Transverse colon (tissue), 4 donors: ENCODE results near the gene TTC1. TPM values are rescaled to one million over a fixed set of nuclear protein-coding genes. Genes with fewer than 3 reads are reported as not detected.

Experiments used
- DNase-seq: peaks from one replicate; pipeline ENCODE4 v3.0.0-alpha.2; 2019
- H3K27ac ChIP-seq, 4 donors: fragments of 200-600 bp; sonication (generic); 2 replicates each; pipeline ENCODE4 v1.5.1; 2016 to 2018; ENCODE audit warnings: inconsistent platforms in 4 of 4
- H3K27me3 ChIP-seq: fragments of 200-600 bp; sonication (generic); 2 replicates; pipeline ENCODE4 v1.5.1; 2017; ENCODE audit warnings: inconsistent platforms
- H3K36me3 ChIP-seq, 4 donors: fragments of 200-600 bp; sonication (generic); 2 replicates each; pipeline ENCODE4 v1.5.1; 2017 to 2019; ENCODE audit warnings: inconsistent platforms in 4 of 4
- H3K4me1 ChIP-seq, 4 donors: fragments of 200-600 bp; sonication (generic); 2 replicates each; pipeline ENCODE4 v1.5.1; 2017 to 2020; ENCODE audit warnings: inconsistent platforms in 4 of 4
- H3K4me3 ChIP-seq, 4 donors: fragments of 200-600 bp; sonication (generic); 1 replicate in 1 of 4; 2 replicates in 3 of 4; pipeline versions ENCODE4 v1.5.1 to v1.6.1; 2017 to 2019; ENCODE audit warnings: inconsistent platforms in 4 of 4
- H3K9me3 ChIP-seq, 2 donors: fragments of 200-600 bp; sonication (generic); 2 replicates each; pipeline ENCODE4 v1.5.1; 2017 to 2019; ENCODE audit warnings: inconsistent platforms in 2 of 2
- CTCF ChIP-seq, 5 experiments: fragments of 200-600 bp in 3 of 5; fragments of 450-650 bp in 2 of 5; sonication (generic) in 3 of 5; IDR thresholded peaks; 1 replicate in 2 of 5; 2 replicates in 3 of 5; pipeline ENCODE4 v1.5.1; 2016 to 2017; ENCODE audit warnings: antibody characterized with exemption in 5 of 5, inconsistent platforms in 3 of 5, mild to moderate bottlenecking in 2 of 5, moderate library complexity in 1 of 5
- EP300 ChIP-seq: sonication (generic); formaldehyde crosslinking; IDR thresholded peaks from one replicate; pipeline ENCODE4 v1.6.1; 2017; ENCODE audit warnings: antibody characterized with exemption, low read depth
- POLR2A ChIP-seq: fragments of 450-650 bp; IDR thresholded peaks from one replicate; pipeline ENCODE4 v1.6.1; 2016; ENCODE audit warnings: antibody characterized with exemption, mild to moderate bottlenecking, moderate library complexity
- POLR2AphosphoS5 ChIP-seq, 3 donors: sonication (generic); formaldehyde crosslinking; IDR thresholded peaks; one replicate each; pipeline ENCODE4 v1.6.1; 2016; ENCODE audit warnings: antibody characterized with exemption in 3 of 3
- WGBS, 2 donors: methylation state at CpG; one replicate each; pipeline ENCODE4 v1.1.5; 2018; ENCODE audit warnings: low coverage in 1 of 2; 5-methylcytosine and 5-hydroxymethylcytosine counted together
- in situ Hi-C, 4 donors: fragments of 200-750 bp; cut with MboI; loops; one replicate each; pipeline versions ENCODE4 v1.15.0 to v1.15.1; 2017; ENCODE audit warnings: low sequenced_read_pairs in 3 of 4, low pct_ligation_motif_present in 1 of 4, low pct_unique_long_range_greater_than_20kb in 1 of 4
- intact Hi-C: fragments of 100-400 bp; cut with DNase I; formaldehyde crosslinking; loops from one replicate; pipeline ENCODE4 v1.15.1; 2023; ENCODE audit warnings: low total_unique reads
- total RNA-seq, 4 donors: library from RNA; depleted of rRNA; stranded (reverse); fragments of >200 nt; gene quantifications; one replicate each; pipeline ENCODE4 v1.1.0, GENCODE V29; 2016

TTC1 gene
- total RNA-seq, 4 donors from 2014 or later, result 5.8 to 42.2 (median 24.8) TPM

- no peak overlapping the region for H3K27ac ChIP-seq
- H3K4me1 ChIP-seq, result peaks cover 0 to 13% (median 3%) of the 10 kb centered on the region in 4 donors
- WGBS, 2 donors, result 88 to 91% methylated on average over 4 of the region's 4 CpGs
- H3K4me3 ChIP-seq, result no peak overlapping the region
- TF ChIP-seq POLR2A (no peak), CTCF (IDR thresholded peaks at IDR 0.05) (no peak), POLR2AphosphoS5 (IDR thresholded peaks at IDR 0.05) (no peak), EP300 (no peak)
- in situ Hi-C loops (no loop called here), intact Hi-C loops (no loop called here)
- H3K36me3 ChIP-seq, result peaks cover 0 to 26% (median 8%) of the 10 kb centered on the region in 4 donors
- DNase-seq, result no peak
- no peaks in the 10 kb centered on the region for H3K27me3 ChIP-seq
- H3K9me3 ChIP-seq, result no peaks in the 10 kb centered on the region
Measured at GRCh38 chr5:160033546-160034252, 24.8 kb downstream of the TTC1 start.

- in situ Hi-C loops (no loop called here), intact Hi-C loops (no loop called here)
- Histone ChIP-seq H3K4me3 (no peak overlapping the region), H3K27ac (no peak overlapping the region), H3K36me3 (peaks cover 0 to 29% (median 8%) of the 10 kb centered on the region in 4 donors), H3K9me3 (no peaks in the 10 kb centered on the region), H3K4me1 (peaks cover 0 to 9% (median 3%) of the 10 kb centered on the region in 4 donors), H3K27me3 (no peaks in the 10 kb centered on the region)
- no peak for DNase-seq
- TF ChIP-seq CTCF (IDR thresholded peaks at IDR 0.05) (no peak), EP300 (no peak), POLR2A (no peak), POLR2AphosphoS5 (IDR thresholded peaks at IDR 0.05) (no peak)
- WGBS, 2 donors, result 80 to 100% methylated on average over 1 of the region's 1 CpG
Measured at GRCh38 chr5:160036243-160036642, 27.3 kb downstream of the TTC1 start.

GRCh38 chr5:160036884-160037283 is 27.9 kb downstream of the TTC1 start:
- no peak for DNase-seq
- in situ Hi-C loops, result no loop called here
- Histone ChIP-seq H3K4me3 (no peak overlapping the region), H3K27ac (no peak overlapping the region), H3K36me3 (peaks cover 0 to 29% (median 8%) of the 10 kb centered on the region in 4 donors), H3K9me3 (no peaks in the 10 kb centered on the region), H3K27me3 (no peaks in the 10 kb centered on the region), H3K4me1 (peaks cover 0 to 9% (median 3%) of the 10 kb centered on the region in 4 donors)
- TF ChIP-seq CTCF (IDR thresholded peaks at IDR 0.05) (no peak), POLR2AphosphoS5 (IDR thresholded peaks at IDR 0.05) (no peak), POLR2A (no peak), EP300 (no peak)
- intact Hi-C loops, result no loop called here

- intact Hi-C loops, result no loop called here
- Histone ChIP-seq H3K27me3 (no peaks in the 10 kb centered on the region), H3K9me3 (no peaks in the 10 kb centered on the region), H3K4me1 (peaks cover 0 to 9% (median 3%) of the 10 kb centered on the region in 4 donors), H3K36me3 (peaks cover 0 to 33% (median 8%) of the 10 kb centered on the region in 4 donors), H3K27ac (peak overlapping the region; percentile 1 to 64 (median 38)), H3K4me3 (no peak overlapping the region)
- DNase-seq, result no peak
- WGBS, 2 donors, result 46 to 57% methylated on average over 1 to 2 of the region's 2 CpGs
- in situ Hi-C loops, result no loop called here
- TF ChIP-seq EP300 (no peak), POLR2AphosphoS5 (IDR thresholded peaks at IDR 0.05) (peak in 1 of 3 donors; percentile 23), CTCF (IDR thresholded peaks at IDR 0.05) (no peak)
Measured at GRCh38 chr5:160039810-160040470, 31.0 kb downstream of the TTC1 start.
